Activated CD8-positive, alpha-beta T cell treated with anti-CD3 and anti-CD28 coated beads, Interleukin-2, amount 10 ng/mL, durations not matched to agents 7 days and 5 days (primary cell): ENCODE data around the gene MC4R. TPM values are rescaled to one million over a fixed set of nuclear protein-coding genes. Genes with fewer than 3 reads are reported as not detected.

Source experiments
- ATAC-seq: fragments of 150-1000 bp; cut with Tn5 transposase; one replicate; pipeline ENCODE4 v1.10.0; 2021; ENCODE audit warnings: moderate library complexity
- CTCF ChIA-PET: fragments of 350-600 bp; sonication (Branson Sonifier 250); formaldehyde crosslinking; loops from one replicate; lab custom pipeline; 2021; ENCODE audit warnings: antibody characterized with exemption; lab: Charles Lee
- POLR2A ChIA-PET: fragments of 350-600 bp; sonication (Branson Sonifier 250); formaldehyde crosslinking; loops from one replicate; lab custom pipeline; 2021; ENCODE audit warnings: antibody characterized with exemption; lab: Charles Lee
- DNase-seq: peaks from one replicate; pipeline ENCODE4 v3.0.0-alpha.2; 2020
- H3K27ac Mint-ChIP-seq: one replicate; pipeline ENCODE4 v1.8.0; 2021; ENCODE audit warnings: mild to moderate bottlenecking, mixed read lengths
- H3K27me3 Mint-ChIP-seq: one replicate; pipeline ENCODE4 v1.8.0; 2021; ENCODE audit warnings: low read depth, mixed read lengths
- H3K36me3 Mint-ChIP-seq: one replicate; pipeline ENCODE4 v1.8.0; 2021; ENCODE audit warnings: low read depth, mixed read lengths
- H3K4me1 Mint-ChIP-seq: one replicate; pipeline ENCODE4 v1.8.0; 2021; ENCODE audit warnings: low read depth, mixed read lengths
- H3K4me3 Mint-ChIP-seq: one replicate; pipeline ENCODE4 v1.8.0; 2021; ENCODE audit warnings: mild to moderate bottlenecking, mixed read lengths
- H3K9me3 Mint-ChIP-seq: one replicate; pipeline ENCODE4 v1.8.0; 2022; ENCODE audit warnings: mixed read lengths; ENCODE audit not compliant: insufficient read depth
- total RNA-seq, 2 experiments: library from RNA; stranded (reverse); gene quantifications; one replicate each; pipeline ENCODE4 v1.2.3, GENCODE V29; 2021

Gene MC4R
- total RNA-seq, 2 experiments from 2014 or later = not detected

- ATAC-seq (no peak), DNase-seq (no peak)
- Mint-ChIP-seq H3K27me3 (no peaks in the 10 kb centered on the region), H3K4me3 (no peak overlapping the region), H3K36me3 (no peaks in the 10 kb centered on the region), H3K4me1 (no peaks in the 10 kb centered on the region), H3K9me3 (no peaks in the 10 kb centered on the region), H3K27ac (no peak overlapping the region)
- CTCF ChIA-PET = no interaction called here
- POLR2A ChIA-PET = no interaction called here
These were observed 11.3 kb upstream of the MC4R start for GRCh38 chr18:60383893-60384292.

GRCh38 chr18:60377778-60378469, 5.3 kb upstream of the MC4R start:
- no peaks in the 10 kb centered on the region for H3K9me3 Mint-ChIP-seq
- no peak for ATAC-seq

GRCh38 chr18:60372132-60372531, 443 bp downstream of the MC4R start:
- Mint-ChIP-seq H3K36me3 (no peaks in the 10 kb centered on the region), H3K27me3 (no peaks in the 10 kb centered on the region), H3K27ac (no peak overlapping the region), H3K9me3 (no peaks in the 10 kb centered on the region), H3K4me1 (no peaks in the 10 kb centered on the region), H3K4me3 (no peak overlapping the region)
- POLR2A ChIA-PET = no interaction called here
- DNase-seq (no peak), ATAC-seq (no peak)
- CTCF ChIA-PET = no interaction called here

More at GRCh38 chr18:60377778-60378469, 5.3 kb upstream of the MC4R start:
- H3K27ac Mint-ChIP-seq = no peak overlapping the region
- no peaks in the 10 kb centered on the region for H3K27me3 Mint-ChIP-seq
- DNase-seq = no peak
- no peak overlapping the region for H3K4me3 Mint-ChIP-seq
- no peaks in the 10 kb centered on the region for H3K36me3 Mint-ChIP-seq
- CTCF ChIA-PET = no interaction called here
- POLR2A ChIA-PET = no interaction called here
- no peaks in the 10 kb centered on the region for H3K4me1 Mint-ChIP-seq

GRCh38 chr18:60358516-60358915, 14.1 kb downstream of the MC4R start:
- Mint-ChIP-seq H3K27ac (no peak overlapping the region), H3K36me3 (no peaks in the 10 kb centered on the region), H3K27me3 (no peaks in the 10 kb centered on the region), H3K9me3 (no peaks in the 10 kb centered on the region), H3K4me1 (no peaks in the 10 kb centered on the region), H3K4me3 (no peak overlapping the region)
- ChIA-PET CTCF (no interaction called here), POLR2A (no interaction called here)
- no peak for DNase-seq
- no peak for ATAC-seq

GRCh38 chr18:60350941-60351340, 21.6 kb downstream of the MC4R start:
- Mint-ChIP-seq H3K27ac (no peak overlapping the region), H3K36me3 (no peaks in the 10 kb centered on the region), H3K9me3 (no peaks in the 10 kb centered on the region), H3K4me3 (no peak overlapping the region), H3K27me3 (no peaks in the 10 kb centered on the region), H3K4me1 (no peaks in the 10 kb centered on the region)
- ATAC-seq = no peak
- POLR2A ChIA-PET = no interaction called here
- CTCF ChIA-PET = no interaction called here
- no peak for DNase-seq

GRCh38 chr18:60350150-60350549, 22.4 kb downstream of the MC4R start:
- POLR2A ChIA-PET = no interaction called here
- H3K36me3 Mint-ChIP-seq = no peaks in the 10 kb centered on the region
- H3K27ac Mint-ChIP-seq = no peak overlapping the region

GRCh38 chr18:60347526-60348045, 25.0 kb downstream of the MC4R start:
- Mint-ChIP-seq H3K27ac (no peak overlapping the region), H3K9me3 (no peaks in the 10 kb centered on the region), H3K4me1 (no peaks in the 10 kb centered on the region), H3K36me3 (no peaks in the 10 kb centered on the region), H3K4me3 (no peak overlapping the region), H3K27me3 (no peaks in the 10 kb centered on the region)
- no peak for DNase-seq
- POLR2A ChIA-PET = no interaction called here
- ATAC-seq = no peak
- CTCF ChIA-PET = no interaction called here

More at GRCh38 chr18:60350150-60350549, 22.4 kb downstream of the MC4R start:
- no peak overlapping the region for H3K4me3 Mint-ChIP-seq
- ATAC-seq (no peak), DNase-seq (no peak)
- no peaks in the 10 kb centered on the region for H3K27me3 Mint-ChIP-seq
- H3K4me1 Mint-ChIP-seq = no peaks in the 10 kb centered on the region
- no peaks in the 10 kb centered on the region for H3K9me3 Mint-ChIP-seq
- CTCF ChIA-PET = no interaction called here

GRCh38 chr18:60339018-60339417, 33.6 kb downstream of the MC4R start:
- ChIA-PET POLR2A (interaction anchor here (0.6 kb wide), 1 partner anchor 1296 kb away, joined by 4 read pairs; no protein-coding TSS in a partner anchor), CTCF (no interaction called here)
- H3K27me3 Mint-ChIP-seq = no peaks in the 10 kb centered on the region
- ATAC-seq (no peak), DNase-seq (no peak)
- no peaks in the 10 kb centered on the region for H3K9me3 Mint-ChIP-seq
- no peaks in the 10 kb centered on the region for H3K36me3 Mint-ChIP-seq
- no peaks in the 10 kb centered on the region for H3K4me1 Mint-ChIP-seq
- no peak overlapping the region for H3K27ac Mint-ChIP-seq
- no peak overlapping the region for H3K4me3 Mint-ChIP-seq

- no peak overlapping the region for H3K4me3 Mint-ChIP-seq
- ATAC-seq (no peak), DNase-seq (no peak)
- POLR2A ChIA-PET = no interaction called here
- no peaks in the 10 kb centered on the region for H3K27me3 Mint-ChIP-seq
- H3K4me1 Mint-ChIP-seq = no peaks in the 10 kb centered on the region
- no peaks in the 10 kb centered on the region for H3K9me3 Mint-ChIP-seq
- H3K36me3 Mint-ChIP-seq = no peaks in the 10 kb centered on the region
- CTCF ChIA-PET = no interaction called here
- H3K27ac Mint-ChIP-seq = no peak overlapping the region
These were observed 40.7 kb downstream of the MC4R start for GRCh38 chr18:60331890-60332289.

- ATAC-seq = no peak
- Mint-ChIP-seq H3K27me3 (no peaks in the 10 kb centered on the region), H3K36me3 (no peaks in the 10 kb centered on the region), H3K4me1 (no peaks in the 10 kb centered on the region), H3K4me3 (no peak overlapping the region), H3K27ac (no peak overlapping the region), H3K9me3 (no peaks in the 10 kb centered on the region)
- ChIA-PET CTCF (no interaction called here), POLR2A (no interaction called here)
- DNase-seq = no peak
These were observed 43.4 kb downstream of the MC4R start for GRCh38 chr18:60329131-60329530.

- Mint-ChIP-seq H3K9me3 (no peaks in the 10 kb centered on the region), H3K36me3 (no peaks in the 10 kb centered on the region), H3K27ac (no peak overlapping the region), H3K27me3 (no peaks in the 10 kb centered on the region), H3K4me3 (no peak overlapping the region), H3K4me1 (no peaks in the 10 kb centered on the region)
- ChIA-PET POLR2A (no interaction called here), CTCF (no interaction called here)
- ATAC-seq (no peak), DNase-seq (no peak)
These were observed 44.7 kb downstream of the MC4R start for GRCh38 chr18:60327880-60328279.

GRCh38 chr18:60322591-60322990, 50.0 kb downstream of the MC4R start:
- Mint-ChIP-seq H3K36me3 (no peaks in the 10 kb centered on the region), H3K9me3 (no peaks in the 10 kb centered on the region), H3K4me3 (no peak overlapping the region), H3K4me1 (no peaks in the 10 kb centered on the region), H3K27me3 (no peaks in the 10 kb centered on the region), H3K27ac (no peak overlapping the region)
- ATAC-seq (no peak), DNase-seq (no peak)
- POLR2A ChIA-PET = no interaction called here
- CTCF ChIA-PET = no interaction called here
